ENCODE data around the gene SAMD3.

DNA sequence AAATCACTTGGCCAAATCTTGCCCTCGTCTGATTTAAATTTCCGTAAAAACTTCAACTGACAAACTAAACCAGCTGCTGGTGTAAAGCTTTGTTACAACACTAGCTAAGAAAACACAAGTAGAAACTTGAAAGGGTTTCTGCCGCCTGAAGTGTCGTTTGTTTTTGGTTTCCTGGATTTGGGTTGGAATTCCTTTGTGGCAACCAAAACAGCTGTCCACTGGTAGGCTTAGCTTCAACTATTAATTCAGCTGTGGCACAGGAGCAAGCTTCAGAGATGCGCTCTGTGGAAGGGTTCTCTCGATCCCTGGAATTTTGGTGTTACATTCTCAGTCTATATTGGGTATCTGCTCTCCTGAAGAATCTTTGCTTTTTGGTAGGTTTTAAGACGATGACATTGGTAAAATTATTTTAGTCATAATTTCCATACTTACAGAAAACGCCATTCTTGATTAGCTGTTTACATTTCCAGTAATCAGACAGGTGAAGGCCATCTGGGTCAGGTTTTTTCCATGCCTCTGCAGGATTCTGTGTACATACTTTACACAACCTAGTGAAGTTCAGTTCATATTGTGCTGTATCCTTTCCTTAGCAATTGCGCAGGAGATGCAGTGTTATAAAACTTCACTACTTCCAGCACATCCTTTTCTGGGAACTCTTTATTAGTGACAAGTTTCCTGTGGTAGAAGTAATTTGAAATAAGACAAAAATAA, 29.9 kb upstream of the SAMD3 start:
- no peak for TF ChIP-seq POLR2A (IDR thresholded peaks at IDR 0.05; ENCODE audit: low read length)
- no peak for TF ChIP-seq GATA1 (IDR thresholded peaks at IDR 0.05; ENCODE audit: low read depth, low read length)
